HUES6 (cell line): ENCODE data around the gene FHL3.
"Not testable (repeated sequence)": the region's sequence is repeated elsewhere in the genome, so short reads cannot be mapped to it uniquely, and the experiment has no call there.

Source experiments
- H3K27ac ChIP-seq: 2 replicates; pipeline ENCODE4 v1.7.0; 2013; ENCODE audit warnings: low read depth, mild to moderate bottlenecking, low read length, inconsistent platforms
- H3K27me3 ChIP-seq: 2 replicates; pipeline ENCODE4 v1.6.1; 2013; ENCODE audit warnings: low read length; ENCODE audit not compliant: control insufficient read depth, insufficient read depth
- H3K36me3 ChIP-seq: 2 replicates; pipeline ENCODE4 v1.6.1; 2013; ENCODE audit warnings: low read length; ENCODE audit not compliant: control insufficient read depth, insufficient read depth
- H3K4me1 ChIP-seq: 2 replicates; pipeline ENCODE4 v1.6.1; 2013; ENCODE audit warnings: low read length; ENCODE audit not compliant: control insufficient read depth, insufficient read depth
- H3K4me3 ChIP-seq: 2 replicates; pipeline ENCODE4 v1.5.1; 2013; ENCODE audit warnings: low read depth, low read length
- H3K9ac ChIP-seq: one replicate; pipeline ENCODE4 v1.6.1; 2013; ENCODE audit warnings: mild to moderate bottlenecking, low read length
- H3K9me3 ChIP-seq: 2 replicates; pipeline ENCODE4 v1.6.1; 2013; ENCODE audit warnings: low read depth, low read length; ENCODE audit not compliant: control insufficient read depth, insufficient read depth

Gene FHL3

DNA sequence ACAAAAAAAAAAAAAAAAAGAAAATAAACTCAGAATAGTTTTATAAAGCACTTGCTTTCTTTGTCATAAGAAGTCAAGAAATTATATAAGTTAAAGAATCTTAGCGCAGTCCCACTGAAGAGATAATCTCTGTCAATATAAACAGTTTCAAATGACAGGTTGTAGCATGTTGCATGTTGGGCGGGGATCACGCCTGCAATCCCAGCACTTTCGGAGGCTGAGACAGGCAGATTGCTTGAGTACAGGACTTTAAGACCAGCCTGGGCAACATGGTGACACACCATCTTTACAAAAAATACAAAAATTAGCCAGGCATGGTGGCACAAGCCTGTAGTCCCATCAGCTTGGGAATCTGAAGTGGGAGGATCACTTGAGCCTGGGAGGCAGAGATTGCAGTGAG is 40.0 kb downstream of the FHL3 start:
- H3K27me3 ChIP-seq = no peaks in the 10 kb centered on the region
- no peak overlapping the region for H3K9ac ChIP-seq
- H3K36me3 ChIP-seq = peaks cover 69% of the 10 kb centered on the region
- no peak overlapping the region for H3K27ac ChIP-seq
- no peak overlapping the region for H3K4me3 ChIP-seq
- H3K4me1 ChIP-seq = peaks cover 4% of the 10 kb centered on the region; the same call in 1 of the 2 replicates
- H3K9me3 ChIP-seq = no peaks in the 10 kb centered on the region

DNA sequence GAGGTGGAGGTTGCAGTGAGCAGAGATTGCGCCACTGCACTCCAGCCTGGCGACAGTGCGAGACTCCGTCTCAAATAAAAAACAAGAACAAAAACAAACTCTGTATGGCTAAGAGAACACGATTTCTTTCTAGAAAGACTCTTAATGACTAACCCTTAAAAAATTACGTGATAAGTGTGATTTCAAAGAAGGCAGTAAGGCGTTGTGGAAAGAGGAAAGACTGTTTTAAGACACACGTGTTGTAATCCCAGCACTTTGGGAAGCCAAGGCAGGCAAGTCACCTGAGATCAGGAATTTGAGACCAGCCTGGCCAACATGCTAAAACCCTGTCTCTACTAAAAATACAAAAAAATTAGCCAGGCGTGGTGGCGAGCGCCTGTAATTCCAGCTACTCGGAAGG is 41.2 kb downstream of the FHL3 start:
- H3K9ac ChIP-seq, H3K27me3 ChIP-seq, H3K9me3 ChIP-seq, H3K27ac ChIP-seq, H3K4me3 ChIP-seq, H3K4me1 ChIP-seq: not testable (repeated sequence)
- peaks cover 72% of the 10 kb centered on the region for H3K36me3 ChIP-seq

DNA sequence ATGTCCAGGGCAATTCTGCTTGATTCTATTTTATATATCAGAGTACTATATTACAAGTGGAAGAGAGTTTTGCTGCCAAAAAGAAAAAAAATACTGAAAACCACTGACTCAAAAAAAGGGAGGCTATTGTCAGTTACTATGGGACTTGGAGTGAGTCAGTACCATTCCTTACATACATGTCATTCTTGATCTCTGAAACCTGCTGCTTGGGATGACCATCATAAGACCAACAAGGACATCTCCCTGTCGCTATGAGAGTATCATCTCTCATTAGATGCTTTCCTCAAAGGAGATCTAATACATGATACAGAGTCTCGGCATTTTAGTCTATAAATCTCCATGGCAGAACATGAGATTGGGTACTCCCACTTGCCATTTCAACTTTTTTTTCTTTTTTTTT is 46.6 kb downstream of the FHL3 start:
- peaks cover 56% of the 10 kb centered on the region for H3K36me3 ChIP-seq
- H3K9me3 ChIP-seq = no peaks in the 10 kb centered on the region
- H3K4me3 ChIP-seq = no peak overlapping the region
- no peaks in the 10 kb centered on the region for H3K27me3 ChIP-seq
- no peaks in the 10 kb centered on the region for H3K4me1 ChIP-seq
- no peak overlapping the region for H3K9ac ChIP-seq
- no peak overlapping the region for H3K27ac ChIP-seq

DNA sequence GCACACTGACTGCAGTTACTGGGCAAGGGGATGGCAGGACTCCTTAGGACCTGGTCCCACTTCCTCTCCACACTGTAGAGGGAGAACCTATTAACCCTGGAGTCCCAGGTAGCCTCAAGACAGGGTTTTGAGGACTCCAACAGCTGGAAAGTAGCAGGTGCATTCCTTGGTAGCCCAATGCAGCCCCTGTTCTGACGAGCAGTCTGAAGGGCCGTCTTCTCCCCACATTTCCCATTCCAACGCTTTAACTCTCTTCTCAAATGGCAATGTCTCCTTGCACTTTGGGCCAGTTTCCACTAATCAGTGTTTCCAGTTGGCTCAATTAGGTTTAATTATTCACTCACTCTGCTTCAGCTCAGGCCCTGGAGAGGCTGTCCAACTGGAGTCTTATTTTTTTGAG is 49.6 kb downstream of the FHL3 start:
- Histone ChIP-seq H3K9me3 (no peaks in the 10 kb centered on the region), H3K27ac (no peak overlapping the region), H3K27me3 (no peaks in the 10 kb centered on the region), H3K9ac (no peak overlapping the region), H3K4me3 (no peak overlapping the region), H3K4me1 (no peaks in the 10 kb centered on the region), H3K36me3 (peaks cover 41% of the 10 kb centered on the region)

DNA sequence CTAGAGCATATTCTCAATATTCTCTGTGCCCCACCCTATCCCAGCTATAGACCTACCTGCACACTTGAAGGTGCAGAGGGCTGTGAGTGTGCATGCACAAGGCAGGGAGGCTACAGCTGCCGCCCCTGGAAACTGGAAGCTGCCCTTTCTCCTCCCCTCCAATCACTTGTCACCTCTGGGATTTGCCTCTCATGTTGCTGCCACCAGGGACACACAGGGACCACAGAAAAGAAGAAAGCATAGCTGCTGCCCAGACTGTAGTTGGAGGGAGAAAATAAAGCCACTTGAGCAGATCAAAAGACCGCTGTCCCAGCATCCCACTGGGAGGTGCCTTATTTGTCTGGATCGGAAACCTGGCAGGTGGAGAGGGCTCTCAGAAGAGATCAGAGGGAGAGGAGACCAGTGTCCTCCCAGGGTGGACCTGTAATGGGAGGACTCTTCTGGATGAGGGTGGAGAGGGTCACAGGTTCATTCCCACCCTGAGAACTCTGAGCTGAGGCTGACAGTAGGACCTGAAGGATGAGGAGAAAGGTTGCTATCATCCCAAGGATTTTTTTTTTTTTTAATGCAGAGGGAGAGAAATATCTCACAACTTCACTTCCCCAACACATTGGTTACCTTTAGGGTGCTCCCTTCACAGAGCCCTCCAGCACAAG is 50.9 kb downstream of the FHL3 start:
- peaks cover 30% of the 10 kb centered on the region for H3K36me3 ChIP-seq
- no peaks in the 10 kb centered on the region for H3K27me3 ChIP-seq
- no peak overlapping the region for H3K9ac ChIP-seq
- H3K9me3 ChIP-seq = no peaks in the 10 kb centered on the region
- H3K4me1 ChIP-seq = peaks cover 4% of the 10 kb centered on the region; the same call in 1 of the 2 replicates
- no peak overlapping the region for H3K27ac ChIP-seq
- no peak overlapping the region for H3K4me3 ChIP-seq

DNA sequence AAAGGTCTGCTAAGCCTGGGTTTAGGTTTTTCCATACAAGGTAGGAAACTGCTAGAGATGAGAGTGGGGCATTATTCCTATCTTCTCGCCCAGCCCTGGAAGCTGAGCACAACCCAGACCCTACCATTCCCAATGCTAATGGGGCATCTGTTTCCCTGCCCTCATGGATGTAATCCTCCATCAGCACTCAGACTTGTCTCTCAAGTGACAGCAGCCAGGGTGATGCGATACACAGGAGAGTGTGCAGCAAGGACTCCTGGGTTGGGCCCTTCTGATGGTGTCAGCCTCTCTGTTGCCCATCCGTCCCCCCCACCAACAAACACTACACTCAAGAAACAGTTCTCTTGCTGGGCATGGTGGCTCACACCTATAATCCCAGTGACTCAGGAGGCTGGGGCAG is 52.6 kb downstream of the FHL3 start:
- Histone ChIP-seq H3K4me3 (no peak overlapping the region), H3K9me3 (no peaks in the 10 kb centered on the region), H3K27me3 (no peaks in the 10 kb centered on the region), H3K9ac (no peak overlapping the region), H3K4me1 (peaks cover 5% of the 10 kb centered on the region; the same call in 1 of the 2 replicates), H3K36me3 (peaks cover 13% of the 10 kb centered on the region), H3K27ac (no peak overlapping the region)

DNA sequence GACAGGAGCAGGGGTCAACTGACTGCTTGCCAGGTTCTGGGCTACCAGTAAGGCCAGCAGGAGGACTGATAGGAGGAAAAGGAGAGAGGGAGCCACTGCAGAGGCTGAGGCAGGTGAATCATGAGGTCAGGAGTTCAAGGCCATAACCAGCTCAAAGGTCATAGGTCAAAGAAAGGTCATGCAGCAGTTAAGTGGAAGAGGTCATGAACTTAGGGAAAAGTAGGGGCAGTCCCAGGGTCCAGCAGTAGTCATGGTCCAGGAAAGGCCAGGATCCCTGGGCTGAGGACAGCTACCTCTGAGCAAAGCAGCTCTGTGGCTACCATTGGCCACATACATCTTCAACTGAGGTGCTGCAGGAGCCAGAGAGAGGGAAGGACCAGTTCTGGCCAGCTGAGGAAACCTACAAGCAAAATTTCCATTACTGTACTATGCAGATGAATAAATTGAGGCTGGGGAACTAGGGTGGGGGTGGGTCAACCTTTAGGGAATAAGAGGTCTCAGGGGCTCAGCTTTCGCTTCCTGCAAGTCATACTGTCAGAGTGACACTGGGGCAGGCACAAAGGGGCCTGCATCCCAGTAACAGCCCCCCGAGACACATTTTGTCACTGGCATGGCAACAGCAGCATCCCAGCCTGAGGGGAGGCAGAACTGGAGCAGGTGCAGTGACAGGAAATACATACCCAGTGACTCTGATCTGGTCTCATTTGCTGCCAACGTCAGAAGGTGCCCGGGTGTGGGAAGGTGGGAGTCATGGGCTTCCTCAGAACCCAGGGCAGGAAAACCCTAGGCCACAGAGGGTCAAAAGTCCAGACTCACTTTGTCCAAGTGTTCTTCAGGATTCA is 53.3 kb downstream of the FHL3 start:
- Histone ChIP-seq H3K36me3 (peaks cover 6% of the 10 kb centered on the region), H3K27me3 (no peaks in the 10 kb centered on the region), H3K4me1 (peaks cover 5% of the 10 kb centered on the region; the same call in 1 of the 2 replicates), H3K9ac (no peak overlapping the region), H3K4me3 (no peak overlapping the region), H3K27ac (no peak overlapping the region), H3K9me3 (no peaks in the 10 kb centered on the region)

DNA sequence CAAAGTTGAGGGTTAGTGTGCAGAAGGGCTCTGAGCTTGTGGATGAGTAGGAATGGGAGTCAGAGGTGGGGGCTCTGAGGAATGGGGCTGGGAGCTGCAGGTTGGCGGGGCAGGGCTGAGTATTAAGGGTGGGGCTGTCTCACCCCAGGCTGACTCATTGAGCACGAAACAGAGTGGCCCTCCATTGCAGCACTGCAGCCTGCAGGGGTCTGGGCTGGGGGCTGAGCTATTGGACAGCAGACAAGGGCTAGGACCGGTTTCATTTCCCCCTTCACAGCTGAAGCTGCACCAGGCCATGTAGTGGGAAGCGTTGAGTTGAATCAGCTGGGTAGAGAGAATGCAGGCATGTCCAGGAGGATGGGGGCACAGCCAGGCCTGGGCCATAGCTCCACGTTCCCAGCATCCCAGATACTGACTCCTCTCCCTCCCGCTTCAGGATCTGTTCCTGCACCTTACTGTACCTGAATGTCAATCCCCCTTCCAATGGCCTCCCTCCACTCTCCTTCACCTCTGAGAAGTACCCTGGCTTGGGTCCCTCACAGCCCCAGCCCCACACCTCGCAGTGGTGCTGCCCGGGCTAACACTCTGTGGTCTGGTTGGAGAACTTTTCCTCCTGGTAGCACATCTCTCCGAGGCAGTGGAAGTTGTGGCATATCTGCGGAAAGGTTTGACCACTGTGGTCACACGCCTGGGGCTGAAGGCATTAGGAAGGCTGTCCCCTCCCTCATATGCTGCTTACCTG is 54.1 kb downstream of the FHL3 start:
- no peak overlapping the region for H3K9ac ChIP-seq
- no peaks in the 10 kb centered on the region for H3K9me3 ChIP-seq
- H3K4me3 ChIP-seq = no peak overlapping the region
- no peaks in the 10 kb centered on the region; the same call in 1 of the 2 replicates for H3K36me3 ChIP-seq
- H3K4me1 ChIP-seq = peaks cover 5% of the 10 kb centered on the region; the same call in 1 of the 2 replicates
- H3K27me3 ChIP-seq = no peaks in the 10 kb centered on the region
- H3K27ac ChIP-seq = no peak overlapping the region

DNA sequence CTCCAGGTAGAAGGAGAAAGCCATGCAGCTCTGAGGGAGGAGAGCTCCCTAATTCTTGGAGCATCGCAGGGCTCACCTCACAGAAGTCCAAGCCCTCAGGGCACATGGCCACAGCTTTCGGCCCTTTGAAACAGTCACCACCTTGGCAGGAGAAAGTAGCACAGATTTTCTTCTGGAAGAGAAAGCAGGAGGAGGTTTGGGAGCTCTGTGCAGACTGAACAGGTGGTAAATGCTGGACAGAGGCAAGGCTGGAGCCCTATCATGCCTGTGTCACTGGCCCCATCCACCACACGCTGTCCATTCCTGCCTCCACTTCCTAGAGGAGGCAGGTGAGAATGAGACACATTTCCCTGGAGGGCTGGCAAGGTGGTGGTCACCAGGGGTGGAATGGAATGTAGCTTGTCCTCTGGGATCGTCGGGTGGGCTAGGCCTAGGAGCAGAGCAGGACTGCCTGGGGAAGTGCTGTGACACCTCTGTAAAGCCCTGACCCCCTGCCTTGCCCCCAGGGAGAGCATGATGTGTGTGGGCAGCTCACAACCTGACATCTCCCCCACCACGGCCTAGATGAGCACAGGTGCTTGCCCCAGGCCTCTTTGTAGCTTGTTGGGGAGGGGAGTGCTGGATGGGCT is 55.7 kb downstream of the FHL3 start:
- Histone ChIP-seq H3K9ac (no peak overlapping the region), H3K27me3 (no peaks in the 10 kb centered on the region), H3K36me3 (no peaks in the 10 kb centered on the region), H3K9me3 (no peaks in the 10 kb centered on the region), H3K4me1 (peaks cover 8% of the 10 kb centered on the region), H3K4me3 (no peak overlapping the region), H3K27ac (no peak overlapping the region)

DNA sequence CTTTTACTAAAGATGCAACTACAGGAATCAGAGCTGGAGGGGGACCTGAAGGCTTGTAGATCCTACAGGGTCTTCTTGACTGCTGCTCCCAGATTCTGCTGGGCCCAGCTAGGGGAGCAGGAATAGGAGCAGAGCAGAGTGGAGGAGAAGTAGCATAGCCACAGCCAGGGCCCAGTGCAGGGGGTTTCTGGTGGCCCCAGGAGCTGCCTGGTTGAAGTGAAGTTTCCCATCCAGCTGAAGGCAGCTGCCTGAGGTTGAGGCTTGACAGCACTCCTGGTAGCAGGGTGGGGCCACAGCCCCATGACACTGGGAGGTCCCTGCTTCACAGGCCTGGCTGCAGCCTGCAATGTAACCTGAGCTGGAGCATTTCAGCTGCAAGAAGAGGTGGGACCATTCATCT is 56.5 kb downstream of the FHL3 start:
- H3K9ac ChIP-seq = no peak overlapping the region
- H3K27ac ChIP-seq = no peak overlapping the region
- no peaks in the 10 kb centered on the region for H3K27me3 ChIP-seq
- peaks cover 8% of the 10 kb centered on the region for H3K4me1 ChIP-seq
- no peak overlapping the region for H3K4me3 ChIP-seq
- no peaks in the 10 kb centered on the region for H3K9me3 ChIP-seq
- no peaks in the 10 kb centered on the region for H3K36me3 ChIP-seq
